ENCODE results near the gene SCARB1. TPM values are rescaled to one million over a fixed set of nuclear protein-coding genes. Genes with fewer than 3 reads are reported as not detected.

Gene SCARB1
- total and polyA plus RNA-seq, 9 of the 15 experiments (the other 6 are each of a cell fraction or from before 2014, with no cell fraction given), result 0.56 to 157 (median 52.8) TPM

DNA sequence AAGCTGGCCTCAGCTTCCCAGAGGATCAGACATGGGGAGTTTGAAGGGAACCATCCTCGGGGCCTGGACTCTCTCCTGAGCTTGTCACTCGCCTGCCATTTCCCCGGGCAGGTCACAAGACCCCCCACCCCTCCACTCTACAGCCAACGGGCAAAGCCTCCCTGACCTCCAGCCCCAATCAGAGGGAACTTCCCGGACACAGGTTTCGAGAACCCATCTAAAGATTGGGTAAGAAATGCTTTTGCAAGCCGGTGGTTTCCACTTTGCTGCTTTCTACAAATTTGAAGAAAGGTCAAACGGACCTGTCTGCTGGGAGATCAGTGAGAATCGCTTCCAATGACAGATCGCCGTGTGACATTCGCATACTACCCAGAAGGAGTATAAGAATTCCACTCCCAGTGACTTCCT lies 89.6 kb downstream of the SCARB1 start:
- H3K9ac ChIP-seq (ENCODE audit: insufficient read depth in 1 of 2, low read depth in 2 of 2, low read length in 2 of 2), result no peak overlapping the region
- no peak overlapping the region for H3K4me2 ChIP-seq (ENCODE audit: insufficient read depth, low read length)
- H3K9me1 ChIP-seq (ENCODE audit: control insufficient read depth, insufficient read depth, low read length), result no peaks in the 10 kb centered on the region
- ChIA-PET POLR2A (interaction anchor here (1.4 kb wide), 1 partner anchor 13 kb away, joined by 3 read pairs; no protein-coding TSS in a partner anchor), CTCF (ENCODE audit: low intra/inter-chr PET ratio) (interaction anchor here (0.7 kb wide), 1 partner anchor 35 kb away, joined by 3 read pairs; no protein-coding TSS in a partner anchor)
- TF ChIP-seq, protein P1, sequence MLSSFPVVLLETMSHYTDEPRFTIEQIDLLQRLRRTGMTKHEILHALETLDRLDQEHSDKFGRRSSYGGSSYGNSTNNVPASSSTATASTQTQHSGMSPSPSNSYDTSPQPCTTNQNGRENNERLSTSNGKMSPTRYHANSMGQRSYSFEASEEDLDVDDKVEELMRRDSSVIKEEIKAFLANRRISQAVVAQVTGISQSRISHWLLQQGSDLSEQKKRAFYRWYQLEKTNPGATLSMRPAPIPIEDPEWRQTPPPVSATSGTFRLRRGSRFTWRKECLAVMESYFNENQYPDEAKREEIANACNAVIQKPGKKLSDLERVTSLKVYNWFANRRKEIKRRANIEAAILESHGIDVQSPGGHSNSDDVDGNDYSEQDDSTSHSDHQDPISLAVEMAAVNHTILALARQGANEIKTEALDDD (IDR thresholded peaks at IDR 0.05), result no peak
- TF ChIP-seq BCL6 (CRISPR knock-in tag; IDR thresholded peaks at IDR 0.05) (no peak), ZNF830 (CRISPR knock-in tag; IDR thresholded peaks at IDR 0.05) (no peak), FOXK2 (conservative IDR thresholded peaks at IDR 0.05 in 1 of 2, IDR thresholded peaks at IDR 0.05 in 1 of 2; ENCODE audit: low read depth in 2 of 2) (no peak), NFIC (IDR thresholded peaks at IDR 0.05) (no peak), SRF (CRISPR knock-in tag; IDR thresholded peaks at IDR 0.05) (no peak), POLR2B (IDR thresholded peaks at IDR 0.05; ENCODE audit: low read depth, partially characterized antibody) (no peak), MCM7 (IDR thresholded peaks at IDR 0.05) (no peak), HCFC1 (IDR thresholded peaks at IDR 0.05; ENCODE audit: low read depth, low read length) (no peak), ZNF354B (CRISPR knock-in tag; IDR thresholded peaks at IDR 0.05) (no peak), CREB1 (IDR thresholded peaks at IDR 0.05) (no peak), CREB1 (CRISPR knock-in tag; IDR thresholded peaks at IDR 0.05) (no peak), ZNF551 (CRISPR knock-in tag; IDR thresholded peaks at IDR 0.05) (no peak)
- TF ChIP-seq, protein P2, sequence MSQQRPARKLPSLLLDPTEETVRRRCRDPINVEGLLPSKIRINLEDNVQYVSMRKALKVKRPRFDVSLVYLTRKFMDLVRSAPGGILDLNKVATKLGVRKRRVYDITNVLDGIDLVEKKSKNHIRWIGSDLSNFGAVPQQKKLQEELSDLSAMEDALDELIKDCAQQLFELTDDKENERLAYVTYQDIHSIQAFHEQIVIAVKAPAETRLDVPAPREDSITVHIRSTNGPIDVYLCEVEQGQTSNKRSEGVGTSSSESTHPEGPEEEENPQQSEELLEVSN (IDR thresholded peaks at IDR 0.05; ENCODE audit: borderline replicate concordance in 1 of 2, extremely low read depth in 1 of 2, insufficient read depth in 1 of 2, insufficient read length in 1 of 2, low read depth in 1 of 2, low read length in 1 of 2, poor library complexity in 1 of 2, severe bottlenecking in 1 of 2), result no peak
- TF ChIP-seq, protein P3, sequence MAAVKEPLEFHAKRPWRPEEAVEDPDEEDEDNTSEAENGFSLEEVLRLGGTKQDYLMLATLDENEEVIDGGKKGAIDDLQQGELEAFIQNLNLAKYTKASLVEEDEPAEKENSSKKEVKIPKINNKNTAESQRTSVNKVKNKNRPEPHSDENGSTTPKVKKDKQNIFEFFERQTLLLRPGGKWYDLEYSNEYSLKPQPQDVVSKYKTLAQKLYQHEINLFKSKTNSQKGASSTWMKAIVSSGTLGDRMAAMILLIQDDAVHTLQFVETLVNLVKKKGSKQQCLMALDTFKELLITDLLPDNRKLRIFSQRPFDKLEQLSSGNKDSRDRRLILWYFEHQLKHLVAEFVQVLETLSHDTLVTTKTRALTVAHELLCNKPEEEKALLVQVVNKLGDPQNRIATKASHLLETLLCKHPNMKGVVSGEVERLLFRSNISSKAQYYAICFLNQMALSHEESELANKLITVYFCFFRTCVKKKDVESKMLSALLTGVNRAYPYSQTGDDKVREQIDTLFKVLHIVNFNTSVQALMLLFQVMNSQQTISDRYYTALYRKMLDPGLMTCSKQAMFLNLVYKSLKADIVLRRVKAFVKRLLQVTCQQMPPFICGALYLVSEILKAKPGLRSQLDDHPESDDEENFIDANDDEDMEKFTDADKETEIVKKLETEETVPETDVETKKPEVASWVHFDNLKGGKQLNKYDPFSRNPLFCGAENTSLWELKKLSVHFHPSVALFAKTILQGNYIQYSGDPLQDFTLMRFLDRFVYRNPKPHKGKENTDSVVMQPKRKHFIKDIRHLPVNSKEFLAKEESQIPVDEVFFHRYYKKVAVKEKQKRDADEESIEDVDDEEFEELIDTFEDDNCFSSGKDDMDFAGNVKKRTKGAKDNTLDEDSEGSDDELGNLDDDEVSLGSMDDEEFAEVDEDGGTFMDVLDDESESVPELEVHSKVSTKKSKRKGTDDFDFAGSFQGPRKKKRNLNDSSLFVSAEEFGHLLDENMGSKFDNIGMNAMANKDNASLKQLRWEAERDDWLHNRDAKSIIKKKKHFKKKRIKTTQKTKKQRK (IDR thresholded peaks at IDR 0.05; ENCODE audit: borderline replicate concordance, low read depth, low read length), result no peak
- intact Hi-C loops (cut with micrococcal nuclease), result loop anchor here (2.0 to 10.0 kb wide), 3 partner anchors 92 to 459 kb away; no protein-coding TSS in a partner anchor
- no peaks in the 10 kb centered on the region for H3K9me3 ChIP-seq (replicated peaks; ENCODE audit: control insufficient read depth, insufficient read depth, low read depth, low read length)
- H3K27me3 ChIP-seq (ENCODE audit: control insufficient read depth in 2 of 2, insufficient read depth in 2 of 2, low read length in 2 of 2), result peaks cover 0 to 10% of the 10 kb centered on the region in 2 experiments; a peak in 1 of 5 replicates
- no peaks in the 10 kb centered on the region; the same call in 1 of the 2 replicates for H4K20me1 ChIP-seq (replicated peaks; ENCODE audit: control insufficient read depth, insufficient read depth, low read length)
- H3K27ac ChIP-seq (ENCODE audit: extremely low read depth, low read depth, low read length), result no peak overlapping the region
- peaks cover 5% of the 10 kb centered on the region; the same call in 2 of the 3 replicates for H3K36me3 ChIP-seq (ENCODE audit: control insufficient read depth, insufficient read depth, low read length)
- ATAC-seq, result no peak
- no peak overlapping the region for H3K4me3 ChIP-seq
- WGBS (ENCODE audit: insufficient coverage, low coverage, missing lambda C conversion rate), result 43% methylated on average over 12 of the region's 12 CpGs
- BruUV-seq (replicated peaks), result no TSS peak
- no peak overlapping the region for H2AFZ ChIP-seq (ENCODE audit: low read depth, low read length)
- in situ Hi-C loops (cut with MboI), result loop anchor here (5.0 kb wide), 1 partner anchor 732 kb away; no protein-coding TSS in a partner anchor
- no peak for FAIRE-seq
- peaks cover 14 to 38% of the 10 kb centered on the region in 2 experiments for H3K4me1 ChIP-seq (replicated peaks in 1 of 2; ENCODE audit: control insufficient read depth in 2 of 2, insufficient read depth in 2 of 2, low read length in 2 of 2)
- DNase-seq (ENCODE audit: extremely low read depth in 1 of 4, low spot score in 3 of 4), result no peak
- no peaks in the 10 kb centered on the region for H3K79me2 ChIP-seq (ENCODE audit: control insufficient read depth, insufficient read depth, low read length)
